Osteocyte (in vitro differentiated cells): ENCODE data around the gene GFM1. TPM values are rescaled to one million over a fixed set of nuclear protein-coding genes. Genes with fewer than 3 reads are reported as not detected.
A peak's percentile ranks its signal among the peaks of the same experiment; 100 is the strongest.

Source experiments
- DNase-seq: peaks from one replicate; pipeline ENCODE4 v3.0.0; 2021; ENCODE audit warnings: mixed read lengths; ENCODE audit not compliant: unreplicated experiment; ENCODE audit errors: extremely low spot score
- H3K27ac Mint-ChIP-seq: one replicate; pipeline ENCODE4 v1.8.0; 2021; ENCODE audit warnings: mild to moderate bottlenecking, mixed read lengths; ENCODE audit not compliant: unreplicated experiment
- H3K27me3 Mint-ChIP-seq: one replicate; pipeline ENCODE4 v1.8.0; 2021; ENCODE audit warnings: mixed read lengths; ENCODE audit not compliant: unreplicated experiment
- H3K36me3 Mint-ChIP-seq: one replicate; pipeline ENCODE4 v1.8.0; 2021; ENCODE audit warnings: mixed read lengths; ENCODE audit not compliant: unreplicated experiment
- H3K4me1 Mint-ChIP-seq: one replicate; pipeline ENCODE4 v1.8.0; 2021; ENCODE audit warnings: mixed read lengths; ENCODE audit not compliant: unreplicated experiment
- H3K4me3 Mint-ChIP-seq: one replicate; pipeline ENCODE4 v1.8.0; 2021; ENCODE audit warnings: mild to moderate bottlenecking, moderate library complexity, mixed read lengths; ENCODE audit not compliant: unreplicated experiment
- H3K9me3 Mint-ChIP-seq: one replicate; pipeline ENCODE4 v1.8.0; 2021; ENCODE audit warnings: mixed read lengths; ENCODE audit not compliant: unreplicated experiment
- CTCF ChIP-seq: fragments of 200-600 bp; sonication (generic); IDR thresholded peaks from 2 replicates; pipeline ENCODE4 v1.5.0; 2021; ENCODE audit warnings: antibody characterized with exemption, mild to moderate bottlenecking, moderate library complexity
- long read RNA-seq: library from polyadenylated mRNA; unstranded; transcript quantifications from one replicate; pipeline ENCODE4 v2.0.0, GENCODE V29; 2021
- total RNA-seq: library from RNA; stranded (reverse); gene quantifications from 2 replicates; pipeline ENCODE4 v1.2.1, GENCODE V29; 2021

Gene GFM1
- total RNA-seq = 38.0 and 44.2 TPM in 2 replicates
- long read RNA-seq, transcript GFM1-210 (18 exons, 3,721 nt) = major isoform, 288 of 346 reads
- long read RNA-seq, transcript GFM1-208 (14 exons, 2,147 nt) = minor isoform, 6 of 346 reads
- long read RNA-seq, transcript GFM1-201 (19 exons, 3,453 nt) = minor isoform, 5 of 346 reads
- long read RNA-seq, partial matches to known transcripts = 30 of 346 reads
- long read RNA-seq, other reads (novel, unspliced or antisense) = 17 of 346 reads

- Mint-ChIP-seq H3K9me3 (no peaks in the 10 kb centered on the region), H3K4me3 (peak within 1 kb of the TSS; percentile 98), H3K27me3 (no peaks in the 10 kb centered on the region), H3K36me3 (peaks cover 13% of the 10 kb centered on the region), H3K4me1 (peaks cover 16% of the 10 kb centered on the region), H3K27ac (peak within 1 kb of the TSS; percentile 97)
- TF ChIP-seq CTCF = peak; percentile 85
- DNase-seq = peak; percentile 95
Measured at GRCh38 chr3:158644345-158644908, at the start of gene GFM1. TSS of gene GFM1 (plus strand) at chr3:158644527. CDS start at chr3:158644635, 108 bp downstream.

- Mint-ChIP-seq H3K9me3 (no peaks in the 10 kb centered on the region), H3K4me1 (no peaks in the 10 kb centered on the region), H3K27me3 (no peaks in the 10 kb centered on the region), H3K36me3 (no peaks in the 10 kb centered on the region), H3K4me3 (no peak overlapping the region), H3K27ac (no peak overlapping the region)
- no peak for TF ChIP-seq CTCF
- no peak for DNase-seq
Measured at GRCh38 chr3:158600787-158601186, 43.5 kb upstream of the GFM1 start.

GRCh38 chr3:158602227-158602626 is 42.1 kb upstream of the GFM1 start:
- Mint-ChIP-seq H3K27ac (no peak overlapping the region), H3K4me3 (no peak overlapping the region), H3K36me3 (no peaks in the 10 kb centered on the region), H3K9me3 (no peaks in the 10 kb centered on the region), H3K4me1 (no peaks in the 10 kb centered on the region), H3K27me3 (no peaks in the 10 kb centered on the region)
- TF ChIP-seq CTCF = no peak
- no peak for DNase-seq

- H3K9me3 Mint-ChIP-seq = peaks cover 18% of the 10 kb centered on the region
- TF ChIP-seq CTCF = no peak
- peaks cover 6% of the 10 kb centered on the region for H3K27me3 Mint-ChIP-seq
- no peaks in the 10 kb centered on the region for H3K36me3 Mint-ChIP-seq
- H3K4me3 Mint-ChIP-seq = no peak overlapping the region
- H3K4me1 Mint-ChIP-seq = no peaks in the 10 kb centered on the region
- H3K27ac Mint-ChIP-seq = no peak overlapping the region
- DNase-seq = no peak
Measured at GRCh38 chr3:158617982-158618875, 26.1 kb upstream of the GFM1 start.

- TF ChIP-seq CTCF = no peak
- no peak for DNase-seq
- Mint-ChIP-seq H3K4me3 (no peak overlapping the region), H3K36me3 (no peaks in the 10 kb centered on the region), H3K4me1 (no peaks in the 10 kb centered on the region), H3K27ac (no peak overlapping the region), H3K27me3 (peaks cover 18% of the 10 kb centered on the region), H3K9me3 (peaks cover 5% of the 10 kb centered on the region)
Measured at GRCh38 chr3:158625881-158626280, 18.4 kb upstream of the GFM1 start.
